GM21390 (cell line): Measurements from ENCODE around the gene PLEKHH3.
A peak's percentile ranks its signal among the peaks of the same experiment; 100 is the strongest.
"Not testable (repeated sequence)": the region's sequence is repeated elsewhere in the genome, so short reads cannot be mapped to it uniquely, and the experiment has no call there.

Source experiments
- ATAC-seq: cut with Tn5 transposase; IDR thresholded peaks from one replicate; pipeline ENCODE4 v1.9.1; 2021; ENCODE audit not compliant: unreplicated experiment

Gene PLEKHH3

GRCh38 chr17:42632949-42633444, 43.8 kb downstream of the PLEKHH3 start:
- no peak for ATAC-seq

GRCh38 chr17:42629411-42630009, 47.3 kb downstream of the PLEKHH3 start:
- no peak for ATAC-seq

- ATAC-seq = not testable (repeated sequence)
Observed at GRCh38 chr17:42627032-42627764, 49.6 kb downstream of the PLEKHH3 start.

GRCh38 chr17:42623732-42624596, 52.8 kb downstream of the PLEKHH3 start:
- ATAC-seq = no peak

- no peak for ATAC-seq
Observed at GRCh38 chr17:42623271-42623670, 53.5 kb downstream of the PLEKHH3 start.

GRCh38 chr17:42621987-42622386, 54.8 kb downstream of the PLEKHH3 start:
- not testable (repeated sequence) for ATAC-seq

- ATAC-seq = peak; percentile 74
Observed at GRCh38 chr17:42618442-42619150, 58.2 kb downstream of the PLEKHH3 start.

GRCh38 chr17:42617956-42618431, 58.8 kb downstream of the PLEKHH3 start:
- ATAC-seq = peak; percentile 25
